ENCODE measurements around the gene AQP2. TPM values are rescaled to one million over a fixed set of nuclear protein-coding genes. Genes with fewer than 3 reads are reported as not detected.

AQP2 gene
- total and polyA plus RNA-seq, 4 donors = not detected

DNA sequence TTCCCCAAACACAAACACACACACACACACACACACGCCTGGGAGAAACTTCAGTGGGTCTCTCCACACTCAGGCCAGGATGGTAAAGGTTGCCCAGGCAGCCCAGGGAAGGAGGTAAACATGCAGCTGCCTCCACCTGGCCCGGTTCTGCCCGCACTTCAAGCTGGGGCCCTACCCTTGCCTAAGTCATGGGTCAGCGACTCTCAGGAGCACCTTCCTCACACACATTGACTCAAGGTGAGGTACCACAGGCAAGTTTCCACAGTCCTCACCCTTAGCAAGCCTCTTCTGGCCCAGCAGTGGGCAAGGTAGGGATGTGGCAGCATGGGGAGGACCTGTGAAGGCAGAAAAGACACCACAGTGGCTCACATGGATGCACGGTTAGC is 32.8 kb upstream of the AQP2 start:
- Histone ChIP-seq H3K9ac (ENCODE audit: insufficient read depth in 1 of 2, low read length in 2 of 2) (no peak overlapping the region), H3K9me3 (ENCODE audit: control insufficient read depth in 4 of 4, insufficient read depth in 3 of 4, low read length in 3 of 4) (no peaks in the 10 kb centered on the region), H3K4me3 (no peak overlapping the region), H3K4me1 (ENCODE audit: control insufficient read depth in 5 of 5, insufficient read depth in 5 of 5, low read length in 5 of 5) (peaks cover 0 to 14% (median 3%) of the 10 kb centered on the region in 5 donors), H3K27ac (ENCODE audit: low read depth in 1 of 2, low read length in 1 of 2) (no peak overlapping the region), H3K27me3 (ENCODE audit: control insufficient read depth in 3 of 3, insufficient read depth in 3 of 3, low read length in 2 of 3) (no peaks in the 10 kb centered on the region), H3K36me3 (ENCODE audit: control insufficient read depth in 4 of 4, insufficient read depth in 4 of 4, low read length in 4 of 4) (no peaks in the 10 kb centered on the region)
- ATAC-seq (ENCODE audit: insufficient read depth, low FRiP score) = no peak
- 79 to 89% methylated on average over 5 of the region's 5 CpGs for WGBS, 2 donors
- no peak for DNase-seq
- TF ChIP-seq CTCF (IDR thresholded peaks at IDR 0.05; ENCODE audit: control extremely low read depth, extremely low read depth) = no peak

- Histone ChIP-seq H3K4me3 (no peak overlapping the region), H3K27me3 (ENCODE audit: control insufficient read depth in 3 of 3, insufficient read depth in 3 of 3, low read length in 2 of 3) (no peaks in the 10 kb centered on the region), H3K9me3 (ENCODE audit: control insufficient read depth in 4 of 4, insufficient read depth in 3 of 4, low read length in 3 of 4) (no peaks in the 10 kb centered on the region), H3K36me3 (ENCODE audit: control insufficient read depth in 4 of 4, insufficient read depth in 4 of 4, low read length in 4 of 4) (no peaks in the 10 kb centered on the region), H3K27ac (ENCODE audit: low read depth in 1 of 2, low read length in 1 of 2) (no peak overlapping the region), H3K4me1 (ENCODE audit: control insufficient read depth in 5 of 5, insufficient read depth in 5 of 5, low read length in 5 of 5) (peaks cover 0 to 7% (median 0%) of the 10 kb centered on the region in 5 donors), H3K9ac (ENCODE audit: insufficient read depth in 1 of 2, low read length in 2 of 2) (no peak overlapping the region)
- no peak for ATAC-seq (ENCODE audit: insufficient read depth, low FRiP score)
- no peak for DNase-seq
- no peak for TF ChIP-seq CTCF (IDR thresholded peaks at IDR 0.05; ENCODE audit: control extremely low read depth, extremely low read depth)
- 42 to 46% methylated on average over 12 of the region's 12 CpGs for WGBS, 2 donors
Measured at GRCh38 chr12:49920241-49920914, 30.2 kb upstream of the AQP2 start.

- ATAC-seq (ENCODE audit: insufficient read depth, low FRiP score) (no peak), DNase-seq (no peak)
- WGBS, 2 donors = 80 to 86% methylated on average over 3 of the region's 3 CpGs
- Histone ChIP-seq H3K27me3 (ENCODE audit: control insufficient read depth in 3 of 3, insufficient read depth in 3 of 3, low read length in 2 of 3) (no peaks in the 10 kb centered on the region), H3K9me3 (ENCODE audit: control insufficient read depth in 4 of 4, insufficient read depth in 3 of 4, low read length in 3 of 4) (no peaks in the 10 kb centered on the region), H3K4me3 (no peak overlapping the region), H3K9ac (ENCODE audit: insufficient read depth in 1 of 2, low read length in 2 of 2) (no peak overlapping the region), H3K4me1 (ENCODE audit: control insufficient read depth in 5 of 5, insufficient read depth in 5 of 5, low read length in 5 of 5) (peaks cover 0 to 7% (median 0%) of the 10 kb centered on the region in 5 donors), H3K27ac (ENCODE audit: low read depth in 1 of 2, low read length in 1 of 2) (no peak overlapping the region), H3K36me3 (ENCODE audit: control insufficient read depth in 4 of 4, insufficient read depth in 4 of 4, low read length in 4 of 4) (no peaks in the 10 kb centered on the region)
- TF ChIP-seq CTCF (IDR thresholded peaks at IDR 0.05; ENCODE audit: control extremely low read depth, extremely low read depth) = no peak
Measured at GRCh38 chr12:49920915-49921286, 29.6 kb upstream of the AQP2 start.

DNA sequence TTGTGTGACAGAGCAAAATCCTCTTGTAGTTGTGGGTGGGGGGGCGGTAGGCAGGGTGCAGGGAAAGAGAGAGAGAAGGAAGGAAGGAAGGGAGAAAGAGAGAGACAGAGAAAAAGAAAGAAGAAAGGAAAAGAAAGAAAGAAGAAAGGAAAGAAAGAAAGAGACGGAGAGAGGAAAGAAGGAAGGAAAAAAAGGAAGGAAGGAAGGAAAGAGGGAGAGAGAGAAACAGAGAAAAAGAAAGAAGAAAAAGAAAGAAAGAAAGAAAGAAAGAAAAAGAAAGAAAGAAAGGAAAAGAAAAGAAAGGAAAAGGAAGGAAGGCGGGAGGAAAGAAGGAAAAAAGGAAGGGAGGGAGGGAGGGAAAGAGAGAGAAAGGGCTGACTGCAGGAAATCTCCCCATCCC is 29.2 kb upstream of the AQP2 start:
- ATAC-seq (ENCODE audit: insufficient read depth, low FRiP score) = no peak
- Histone ChIP-seq H3K27ac (ENCODE audit: low read depth in 1 of 2, low read length in 1 of 2) (no peak overlapping the region), H3K4me1 (ENCODE audit: control insufficient read depth in 5 of 5, insufficient read depth in 5 of 5, low read length in 5 of 5) (peaks cover 0 to 7% (median 0%) of the 10 kb centered on the region in 5 donors), H3K4me3 (no peak overlapping the region), H3K9ac (ENCODE audit: insufficient read depth in 1 of 2, low read length in 2 of 2) (no peak overlapping the region), H3K27me3 (ENCODE audit: control insufficient read depth in 3 of 3, insufficient read depth in 3 of 3, low read length in 2 of 3) (no peaks in the 10 kb centered on the region), H3K36me3 (ENCODE audit: control insufficient read depth in 4 of 4, insufficient read depth in 4 of 4, low read length in 4 of 4) (no peaks in the 10 kb centered on the region), H3K9me3 (ENCODE audit: control insufficient read depth in 4 of 4, insufficient read depth in 3 of 4, low read length in 3 of 4) (no peaks in the 10 kb centered on the region)
- no peak for DNase-seq
- no peak for TF ChIP-seq CTCF (IDR thresholded peaks at IDR 0.05; ENCODE audit: control extremely low read depth, extremely low read depth)
- WGBS, 2 donors = 69 to 79% methylated on average over 3 of the region's 3 CpGs

Measured in lung (tissue), 12 donors.